HCT116 (cell line): Measurements from ENCODE around the gene ITPKB. TPM values are rescaled to one million over a fixed set of nuclear protein-coding genes. Genes with fewer than 3 reads are reported as not detected.

Source experiments
- ATAC-seq: fragments of 200-7000 bp; cut with Tn5 transposase; 2 replicates; pipeline ENCODE4 v1.9.1; 2020; ENCODE audit warnings: mild to moderate bottlenecking, moderate library complexity
- BruUV-seq: library from RNA; stranded (reverse); fragments of 400-500 nt; replicated peaks from 2 replicates; lab custom pipeline; 2021; lab: Mats Ljungman, UMichigan
- CTCF ChIA-PET: fragments of 300-600 bp; sonication (Branson Sonifier 250); formaldehyde crosslinking; loops from one replicate; lab custom pipeline; 2021; ENCODE audit warnings: antibody characterized with exemption; lab: Charles Lee
- POLR2A ChIA-PET: fragments of 300-600, 350-600 bp; sonication (Branson Sonifier 250); formaldehyde crosslinking; loops from one replicate; lab custom pipeline; 2021; ENCODE audit warnings: antibody characterized with exemption; lab: Charles Lee
- RAD21 ChIA-PET, 2 experiments: fragments of 300-600 bp; sonication (Branson Sonifier 250); formaldehyde crosslinking; loops; one replicate each; lab custom pipeline; 2023; ENCODE audit warnings: low total read pairs in 2 of 2; ENCODE audit not compliant: uncharacterized antibody in 2 of 2, unreplicated experiment in 2 of 2, low non-redundant PET in 1 of 2; lab: Charles Lee
- DNase-seq: peaks from one replicate; pipeline ENCODE4 v3.0.0-alpha.2; 2010; ENCODE audit warnings: low read depth, low spot score
- H2AFZ ChIP-seq: fragments of 200-600 bp; shearing (Covaris generic), sonication (generic); 2 replicates; pipeline ENCODE4 v1.6.1; 2017; ENCODE audit warnings: low read depth, mixed run types, mixed read lengths, antibody characterized with exemption, low read length; ENCODE audit not compliant: poor library complexity, severe bottlenecking
- H3K27ac ChIP-seq: 2 replicates; pipeline ENCODE4 v1.5.1; 2012; ENCODE audit warnings: low read depth, low read length
- H3K27me3 ChIP-seq: fragments of 200-600 bp; sonication (generic); 2 replicates; pipeline ENCODE4 v1.6.1; 2016; ENCODE audit warnings: mixed run types, low read length, mixed read lengths; ENCODE audit not compliant: insufficient read depth
- H3K36me3 ChIP-seq, 2 experiments: fragments of 200-500 bp in 1 of 2; fragments of 200-600 bp in 1 of 2; sonication (Bioruptor generic) in 1 of 2; sonication (generic) in 1 of 2; 2 replicates each; pipeline versions ENCODE4 v1.5.1 to v1.6.1; 2014 to 2016; ENCODE audit warnings: low read length in 2 of 2, inconsistent platforms in 1 of 2, mixed read lengths in 1 of 2, mixed run types in 1 of 2; ENCODE audit not compliant: insufficient read depth in 2 of 2, control insufficient read depth in 1 of 2
- H3K4me1 ChIP-seq, 2 experiments: fragments of 200-600 bp in 1 of 2; sonication (generic) in 1 of 2; 2 replicates each; pipeline versions ENCODE4 v1.5.1 to v1.6.1; 2012 to 2017; ENCODE audit warnings: low read length in 2 of 2, inconsistent platforms in 1 of 2, mild to moderate bottlenecking in 1 of 2, mixed read lengths in 1 of 2, mixed run types in 1 of 2, moderate library complexity in 1 of 2; ENCODE audit not compliant: insufficient read depth in 2 of 2, control insufficient read depth in 1 of 2
- H3K4me2 ChIP-seq: fragments of 200-600 bp; sonication (generic); 2 replicates; pipeline ENCODE4 v1.6.1; 2017; ENCODE audit warnings: mixed run types, low read length, mixed read lengths
- H3K4me3 ChIP-seq, 2 experiments: fragments of 200-600 bp in 1 of 2; sonication (generic) in 1 of 2; replicated peaks in 1 of 2; 2 replicates each; pipeline ENCODE4 v1.5.1; 2011 to 2016; ENCODE audit warnings: low read length in 2 of 2, control low read depth in 1 of 2, low read depth in 1 of 2, mild to moderate bottlenecking in 1 of 2, mixed read lengths in 1 of 2, mixed run types in 1 of 2
- H3K79me2 ChIP-seq: fragments of 200-600 bp; sonication (generic); 2 replicates; pipeline ENCODE4 v1.6.1; 2017; ENCODE audit warnings: mild to moderate bottlenecking, mixed run types, low read length, moderate library complexity, mixed read lengths; ENCODE audit not compliant: insufficient read depth
- H3K9ac ChIP-seq: fragments of 200-600 bp; sonication (generic); 2 replicates; pipeline ENCODE4 v1.6.1; 2016; ENCODE audit warnings: low read length, mixed read lengths
- H3K9me2 ChIP-seq: fragments of 200-600 bp; sonication (generic), shearing (Covaris generic); 2 replicates; pipeline ENCODE4 v1.6.1; 2017; ENCODE audit warnings: mixed run types, mild to moderate bottlenecking, moderate library complexity; ENCODE audit not compliant: insufficient read depth
- H3K9me3 ChIP-seq, 2 experiments: fragments of 200-500 bp in 1 of 2; fragments of 200-600 bp in 1 of 2; sonication (Bioruptor generic) in 1 of 2; sonication (generic) in 1 of 2; 2 replicates each; pipeline ENCODE4 v1.6.1; 2014 to 2017; ENCODE audit warnings: low read length in 2 of 2, mixed read lengths in 2 of 2, inconsistent platforms in 1 of 2, low read depth in 1 of 2, mild to moderate bottlenecking in 1 of 2, mixed run types in 1 of 2, moderate library complexity in 1 of 2; ENCODE audit not compliant: control insufficient read depth in 1 of 2, insufficient read depth in 1 of 2
- H4K20me1 ChIP-seq: fragments of 200-600 bp; sonication (generic), shearing (Covaris generic); 2 replicates; pipeline ENCODE4 v1.6.1; 2017; ENCODE audit warnings: mixed run types, mild to moderate bottlenecking, moderate library complexity; ENCODE audit not compliant: insufficient read depth
- CBX3 ChIP-seq: IDR thresholded peaks from 2 replicates; pipeline ENCODE4 v1.6.1; 2012; ENCODE audit warnings: low read depth
- EGR1 ChIP-seq: IDR thresholded peaks from 2 replicates; pipeline ENCODE4 v1.6.1; 2012; ENCODE audit warnings: low read depth
- EZH2 ChIP-seq: fragments of 200-600 bp; sonication (generic); IDR thresholded peaks from 2 replicates; pipeline ENCODE4 v1.6.1; 2017; ENCODE audit warnings: antibody characterized with exemption, mixed run types
- EZH2phosphoT487 ChIP-seq: fragments of 200-600 bp; IDR thresholded peaks from 2 replicates; pipeline ENCODE4 v1.6.1; 2018; ENCODE audit warnings: antibody characterized with exemption, borderline replicate concordance
- FOSL1 ChIP-seq: IDR thresholded peaks from 2 replicates; pipeline ENCODE4 v1.6.1; 2012; ENCODE audit warnings: low read depth
- JUND ChIP-seq: IDR thresholded peaks from 2 replicates; pipeline ENCODE4 v1.6.1; 2012
- SIN3A ChIP-seq: IDR thresholded peaks from 2 replicates; pipeline ENCODE4 v1.6.1; 2012; ENCODE audit warnings: low read depth
- SRF ChIP-seq: IDR thresholded peaks from 2 replicates; pipeline ENCODE4 v1.6.1; 2012; ENCODE audit warnings: low read depth
- TCF7L2 ChIP-seq: IDR thresholded peaks from 2 replicates; pipeline ENCODE4 v1.7.0; 2011; ENCODE audit warnings: borderline replicate concordance, inconsistent platforms; ENCODE audit not compliant: insufficient read depth, insufficient read length; ENCODE audit errors: extremely low read depth
- YY1 ChIP-seq: IDR thresholded peaks from 2 replicates; pipeline ENCODE4 v1.6.1; 2011; ENCODE audit warnings: low read length, low read depth, moderate library complexity, mild to moderate bottlenecking; ENCODE audit not compliant: insufficient replicate concordance; ENCODE audit errors: extremely low read depth
- ZFX ChIP-seq: fragments of 450-650 bp; IDR thresholded peaks from 2 replicates; pipeline ENCODE4 v1.6.1; 2017
- intact Hi-C: fragments of 100-400 bp; cut with micrococcal nuclease; formaldehyde crosslinking; loops from 2 replicates; pipeline ENCODE4 v1.10.0; 2022
- total RNA-seq: library from RNA; stranded (reverse); gene quantifications from one replicate; pipeline ENCODE4 v1.2.1, GENCODE V29; 2021; ENCODE audit not compliant: unreplicated experiment
- TF ChIP-seq, protein P1 (sequence below): IDR thresholded peaks from 2 replicates; pipeline ENCODE4 v1.6.1; 2012
- TF ChIP-seq, protein P2 (sequence below): IDR thresholded peaks from 2 replicates; pipeline ENCODE4 v1.6.1; 2011; ENCODE audit warnings: mild to moderate bottlenecking, low read length, moderate library complexity; ENCODE audit not compliant: insufficient replicate concordance; ENCODE audit errors: extremely low read depth
- TF ChIP-seq, protein P3 (sequence below): IDR thresholded peaks from 2 replicates; pipeline ENCODE4 v1.6.1; 2012; ENCODE audit warnings: low read depth
- TF ChIP-seq, protein P4 (sequence below): IDR thresholded peaks from 2 replicates; pipeline ENCODE4 v1.6.1; 2012

The ITPKB gene
- total RNA-seq, 1 experiment from 2014 or later: 4.4 TPM

DNA sequence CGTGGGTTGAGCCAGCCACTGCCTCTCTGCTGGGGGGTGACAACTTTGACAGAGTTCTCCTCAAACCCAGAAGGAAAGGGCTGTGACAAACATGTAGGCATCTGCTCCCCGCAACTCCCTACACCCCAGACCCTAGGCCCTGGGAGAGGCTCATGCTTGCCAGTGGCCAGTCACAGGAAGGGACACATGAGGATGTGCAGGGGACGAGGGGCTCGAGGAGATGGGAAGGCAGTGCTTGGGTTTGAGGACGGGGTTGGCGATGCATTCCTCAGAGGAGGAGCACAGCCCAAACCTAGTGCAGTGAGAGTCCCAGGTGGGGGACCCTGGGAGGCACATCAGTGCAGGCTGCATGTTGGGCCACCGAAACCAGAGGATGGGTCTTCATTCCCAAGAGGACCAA is 128.4 kb downstream of the ITPKB start:
- H3K27ac ChIP-seq: no peak overlapping the region
- H3K9me3 ChIP-seq: no peaks in the 10 kb centered on the region
- H3K27me3 ChIP-seq: no peaks in the 10 kb centered on the region; the same call in 1 of the 2 replicates
- no peaks in the 10 kb centered on the region for H3K9me2 ChIP-seq
- H2AFZ ChIP-seq: no peak overlapping the region
- TF ChIP-seq TCF7L2: no peak
- no peak for DNase-seq
- H3K4me3 ChIP-seq: no peak overlapping the region
- no peaks in the 10 kb centered on the region for H4K20me1 ChIP-seq
- intact Hi-C loops: no loop called here
- H3K79me2 ChIP-seq: no peaks in the 10 kb centered on the region
- H3K4me1 ChIP-seq: no peaks in the 10 kb centered on the region
- ChIA-PET POLR2A (no interaction called here), RAD21 (no interaction called here), CTCF (no interaction called here)
- no TSS peak for BruUV-seq
- H3K36me3 ChIP-seq: no peaks in the 10 kb centered on the region
- no peak for ATAC-seq
- H3K9ac ChIP-seq: no peak overlapping the region
- H3K4me2 ChIP-seq: no peak overlapping the region

DNA sequence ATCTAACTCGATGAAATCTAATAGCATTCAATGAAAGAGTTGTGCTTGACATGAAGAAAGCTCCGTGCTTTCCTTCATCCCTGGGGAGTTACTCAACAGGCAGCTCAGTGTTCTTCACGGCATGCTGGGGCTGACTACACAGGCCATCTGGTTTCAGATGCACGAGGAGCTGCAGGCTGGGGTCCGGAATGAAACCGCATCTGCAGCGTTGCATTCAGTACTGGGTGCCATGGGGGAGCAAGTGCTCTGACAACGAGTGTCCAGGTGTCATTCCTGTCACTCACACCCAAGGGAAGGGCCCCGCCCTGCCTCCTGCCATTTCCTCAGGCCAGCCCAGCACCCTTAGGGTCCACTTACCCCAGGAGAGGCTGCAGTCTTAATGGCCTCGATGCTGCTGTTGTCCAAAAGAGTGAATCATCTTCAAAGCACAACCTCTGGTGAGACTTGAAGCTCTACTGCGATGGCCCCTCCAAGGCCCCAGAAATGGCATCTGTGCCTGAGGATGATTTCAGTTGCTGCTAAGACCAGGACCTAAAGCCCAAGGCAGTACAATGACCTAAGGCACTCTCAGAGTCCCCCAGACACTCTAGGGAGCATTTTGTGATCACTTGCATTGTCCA is 129.1 kb downstream of the ITPKB start:
- POLR2A ChIA-PET: no interaction called here
- Histone ChIP-seq H3K4me3 (no peak overlapping the region), H3K9me2 (no peaks in the 10 kb centered on the region), H4K20me1 (no peaks in the 10 kb centered on the region), H2AFZ (no peak overlapping the region), H3K36me3 (no peaks in the 10 kb centered on the region), H3K9me3 (no peaks in the 10 kb centered on the region), H3K4me2 (no peak overlapping the region), H3K9ac (no peak overlapping the region), H3K27me3 (no peaks in the 10 kb centered on the region; the same call in 1 of the 2 replicates), H3K79me2 (no peaks in the 10 kb centered on the region), H3K4me1 (no peaks in the 10 kb centered on the region), H3K27ac (no peak overlapping the region)
- no peak for ATAC-seq
- intact Hi-C loops: no loop called here
- CTCF ChIA-PET: interaction anchor here (1.8 kb wide), 1 partner anchor 16 kb away, joined by 6 read pairs; no protein-coding TSS in a partner anchor
- no TSS peak for BruUV-seq
- RAD21 ChIA-PET: no interaction called here
- no peak for DNase-seq
- TF ChIP-seq SRF (no peak), FOSL1 (no peak), ZFX (no peak), EZH2phosphoT487 (no peak), YY1 (no peak), CBX3 (no peak), TCF7L2 (no peak), EGR1 (no peak), EZH2 (no peak), JUND (no peak), SIN3A (no peak)
- TF ChIP-seq, protein P1, sequence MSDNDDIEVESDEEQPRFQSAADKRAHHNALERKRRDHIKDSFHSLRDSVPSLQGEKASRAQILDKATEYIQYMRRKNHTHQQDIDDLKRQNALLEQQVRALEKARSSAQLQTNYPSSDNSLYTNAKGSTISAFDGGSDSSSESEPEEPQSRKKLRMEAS: no peak
- TF ChIP-seq, protein P2, sequence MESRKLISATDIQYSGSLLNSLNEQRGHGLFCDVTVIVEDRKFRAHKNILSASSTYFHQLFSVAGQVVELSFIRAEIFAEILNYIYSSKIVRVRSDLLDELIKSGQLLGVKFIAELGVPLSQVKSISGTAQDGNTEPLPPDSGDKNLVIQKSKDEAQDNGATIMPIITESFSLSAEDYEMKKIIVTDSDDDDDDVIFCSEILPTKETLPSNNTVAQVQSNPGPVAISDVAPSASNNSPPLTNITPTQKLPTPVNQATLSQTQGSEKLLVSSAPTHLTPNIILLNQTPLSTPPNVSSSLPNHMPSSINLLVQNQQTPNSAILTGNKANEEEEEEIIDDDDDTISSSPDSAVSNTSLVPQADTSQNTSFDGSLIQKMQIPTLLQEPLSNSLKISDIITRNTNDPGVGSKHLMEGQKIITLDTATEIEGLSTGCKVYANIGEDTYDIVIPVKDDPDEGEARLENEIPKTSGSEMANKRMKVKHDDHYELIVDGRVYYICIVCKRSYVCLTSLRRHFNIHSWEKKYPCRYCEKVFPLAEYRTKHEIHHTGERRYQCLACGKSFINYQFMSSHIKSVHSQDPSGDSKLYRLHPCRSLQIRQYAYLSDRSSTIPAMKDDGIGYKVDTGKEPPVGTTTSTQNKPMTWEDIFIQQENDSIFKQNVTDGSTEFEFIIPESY: no peak
- TF ChIP-seq, protein P3, sequence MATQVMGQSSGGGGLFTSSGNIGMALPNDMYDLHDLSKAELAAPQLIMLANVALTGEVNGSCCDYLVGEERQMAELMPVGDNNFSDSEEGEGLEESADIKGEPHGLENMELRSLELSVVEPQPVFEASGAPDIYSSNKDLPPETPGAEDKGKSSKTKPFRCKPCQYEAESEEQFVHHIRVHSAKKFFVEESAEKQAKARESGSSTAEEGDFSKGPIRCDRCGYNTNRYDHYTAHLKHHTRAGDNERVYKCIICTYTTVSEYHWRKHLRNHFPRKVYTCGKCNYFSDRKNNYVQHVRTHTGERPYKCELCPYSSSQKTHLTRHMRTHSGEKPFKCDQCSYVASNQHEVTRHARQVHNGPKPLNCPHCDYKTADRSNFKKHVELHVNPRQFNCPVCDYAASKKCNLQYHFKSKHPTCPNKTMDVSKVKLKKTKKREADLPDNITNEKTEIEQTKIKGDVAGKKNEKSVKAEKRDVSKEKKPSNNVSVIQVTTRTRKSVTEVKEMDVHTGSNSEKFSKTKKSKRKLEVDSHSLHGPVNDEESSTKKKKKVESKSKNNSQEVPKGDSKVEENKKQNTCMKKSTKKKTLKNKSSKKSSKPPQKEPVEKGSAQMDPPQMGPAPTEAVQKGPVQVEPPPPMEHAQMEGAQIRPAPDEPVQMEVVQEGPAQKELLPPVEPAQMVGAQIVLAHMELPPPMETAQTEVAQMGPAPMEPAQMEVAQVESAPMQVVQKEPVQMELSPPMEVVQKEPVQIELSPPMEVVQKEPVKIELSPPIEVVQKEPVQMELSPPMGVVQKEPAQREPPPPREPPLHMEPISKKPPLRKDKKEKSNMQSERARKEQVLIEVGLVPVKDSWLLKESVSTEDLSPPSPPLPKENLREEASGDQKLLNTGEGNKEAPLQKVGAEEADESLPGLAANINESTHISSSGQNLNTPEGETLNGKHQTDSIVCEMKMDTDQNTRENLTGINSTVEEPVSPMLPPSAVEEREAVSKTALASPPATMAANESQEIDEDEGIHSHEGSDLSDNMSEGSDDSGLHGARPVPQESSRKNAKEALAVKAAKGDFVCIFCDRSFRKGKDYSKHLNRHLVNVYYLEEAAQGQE: no peak
- TF ChIP-seq, protein P4, sequence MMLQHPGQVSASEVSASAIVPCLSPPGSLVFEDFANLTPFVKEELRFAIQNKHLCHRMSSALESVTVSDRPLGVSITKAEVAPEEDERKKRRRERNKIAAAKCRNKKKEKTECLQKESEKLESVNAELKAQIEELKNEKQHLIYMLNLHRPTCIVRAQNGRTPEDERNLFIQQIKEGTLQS: no peak
